ENCODE measurements around the gene CEACAM8.
"Not testable (repeated sequence)": the region's sequence is repeated elsewhere in the genome, so short reads cannot be mapped to it uniquely, and the experiment has no call there.

Gene CEACAM8

GRCh38 chr19:42594617-42595489, at the start of gene CEACAM8:
Gene CEACAM8 (minus strand): TSS chr19:42594924. CDS start chr19:42594828, 96 bp downstream.
- DNase-seq, result no peak

DNA sequence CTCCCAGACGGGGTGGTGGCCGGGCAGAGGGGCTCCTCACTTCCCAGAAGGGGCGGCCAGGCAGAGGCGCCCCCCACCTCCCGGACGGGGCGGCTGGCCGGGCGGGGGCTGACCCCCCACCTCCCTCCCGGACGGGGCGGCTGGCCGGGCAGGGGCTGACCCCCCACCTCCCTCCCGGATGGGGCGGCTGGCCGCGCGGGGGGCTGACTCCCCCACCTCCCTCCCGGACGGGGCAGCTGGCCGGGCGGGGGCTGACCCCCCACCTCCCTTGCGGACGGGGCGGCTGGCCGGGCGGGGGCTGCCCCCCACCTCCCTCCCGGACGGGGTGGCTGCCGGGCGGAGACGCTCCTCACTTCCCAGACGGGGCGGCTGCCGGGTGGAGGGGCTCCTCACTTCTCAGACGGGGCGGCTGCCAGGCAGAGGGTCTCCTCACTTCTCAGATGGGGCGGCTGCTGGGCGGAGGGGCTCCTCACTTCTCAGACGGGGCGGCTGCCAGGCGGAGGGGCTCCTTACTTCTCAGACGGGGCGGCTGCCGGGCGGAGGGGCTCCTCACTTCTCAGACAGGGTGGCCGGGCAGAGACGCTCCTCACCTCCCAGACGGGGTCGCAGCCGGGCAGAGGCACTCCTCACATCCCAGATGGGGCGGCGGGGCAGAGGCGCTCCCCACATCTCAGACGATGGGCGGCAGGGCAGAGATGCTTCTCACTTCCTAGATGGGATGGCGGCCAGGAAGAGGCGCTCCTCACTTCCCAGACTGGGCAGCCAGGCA, 44.8 kb upstream of the CEACAM8 start:
- not testable (repeated sequence) for DNase-seq

- DNase-seq, result no peak
Observed at GRCh38 chr19:42635233-42635539, 40.5 kb upstream of the CEACAM8 start.

GRCh38 chr19:42634409-42635232, 39.9 kb upstream of the CEACAM8 start:
- DNase-seq, result no peak

GRCh38 chr19:42629191-42629590, 34.5 kb upstream of the CEACAM8 start:
- DNase-seq, result no peak

DNA sequence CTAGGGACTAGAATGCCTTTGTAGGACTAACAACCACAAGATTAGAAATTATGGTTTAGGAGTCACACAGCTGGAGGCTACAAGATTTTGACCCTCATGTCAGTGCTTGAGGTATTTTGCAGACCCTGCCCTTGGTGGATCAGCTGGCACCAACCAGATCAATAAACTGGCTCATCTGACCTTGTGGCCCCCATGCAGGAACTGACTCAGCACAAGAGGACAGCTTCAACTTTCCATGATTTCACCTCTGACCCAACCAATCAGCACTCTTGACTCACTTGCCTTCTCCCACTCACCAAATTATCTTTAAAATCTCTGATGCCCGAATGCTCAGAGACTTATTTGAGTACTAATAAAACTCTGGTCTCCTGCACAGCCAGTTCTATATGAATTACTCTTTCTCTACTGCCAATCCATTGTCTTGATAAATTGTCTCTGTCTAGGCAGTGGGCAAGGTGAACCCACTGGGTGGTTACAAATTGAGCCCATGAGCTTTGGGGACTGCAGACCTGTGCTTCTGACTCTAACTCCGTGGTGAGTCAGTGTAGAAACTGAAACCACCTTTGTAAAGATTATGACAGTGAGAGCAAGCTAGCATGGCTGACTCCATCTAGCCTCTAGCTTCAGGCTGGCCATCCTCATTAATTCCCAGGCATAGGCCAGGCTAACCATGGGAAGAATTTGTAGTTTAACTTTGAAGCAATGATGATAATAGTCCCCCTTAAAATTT, 33.9 kb upstream of the CEACAM8 start:
- DNase-seq, result no peak

DNA sequence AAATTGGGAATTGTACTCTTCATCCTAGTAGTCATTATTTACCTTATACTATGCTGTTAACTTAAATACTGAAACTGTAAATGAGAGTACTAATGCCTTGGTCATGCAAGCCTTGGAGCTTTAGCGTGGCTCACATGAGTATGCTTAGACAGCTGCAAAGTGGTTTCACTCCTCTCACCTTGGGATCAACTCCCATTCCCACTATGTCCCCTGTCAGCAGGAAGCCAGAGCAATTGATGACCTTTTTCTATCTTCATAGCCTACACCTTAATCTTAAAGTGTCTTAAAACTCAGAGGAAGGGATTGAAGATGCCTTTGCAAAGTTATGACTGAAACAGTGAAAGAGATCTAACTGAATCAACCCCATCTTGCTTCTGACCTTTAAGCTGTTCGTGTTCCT, 33.2 kb upstream of the CEACAM8 start:
- DNase-seq, result no peak

- no peak for DNase-seq
Observed at GRCh38 chr19:42626181-42626580, 31.5 kb upstream of the CEACAM8 start.

DNA sequence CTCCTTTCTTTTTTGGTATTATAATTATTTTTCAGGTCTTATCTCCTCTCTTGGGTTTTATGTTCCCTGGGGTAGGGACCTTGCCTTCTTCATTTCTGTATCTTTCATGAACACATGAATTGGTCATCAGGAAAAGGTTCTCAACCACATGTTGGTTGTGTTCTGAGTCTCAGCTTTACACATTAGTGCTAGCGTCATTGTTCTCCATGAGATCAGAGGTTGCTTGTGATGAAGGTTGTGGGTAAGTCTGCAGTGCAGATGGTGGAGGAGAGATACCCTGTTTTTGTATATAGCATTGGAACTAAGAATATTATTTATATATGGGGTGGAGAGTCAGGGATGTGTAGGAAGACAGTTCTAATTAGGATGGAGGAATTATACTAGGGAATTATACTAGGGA, 24.5 kb upstream of the CEACAM8 start:
- DNase-seq, result no peak

GRCh38 chr19:42613666-42614065, 18.9 kb upstream of the CEACAM8 start:
- DNase-seq, result no peak

DNA sequence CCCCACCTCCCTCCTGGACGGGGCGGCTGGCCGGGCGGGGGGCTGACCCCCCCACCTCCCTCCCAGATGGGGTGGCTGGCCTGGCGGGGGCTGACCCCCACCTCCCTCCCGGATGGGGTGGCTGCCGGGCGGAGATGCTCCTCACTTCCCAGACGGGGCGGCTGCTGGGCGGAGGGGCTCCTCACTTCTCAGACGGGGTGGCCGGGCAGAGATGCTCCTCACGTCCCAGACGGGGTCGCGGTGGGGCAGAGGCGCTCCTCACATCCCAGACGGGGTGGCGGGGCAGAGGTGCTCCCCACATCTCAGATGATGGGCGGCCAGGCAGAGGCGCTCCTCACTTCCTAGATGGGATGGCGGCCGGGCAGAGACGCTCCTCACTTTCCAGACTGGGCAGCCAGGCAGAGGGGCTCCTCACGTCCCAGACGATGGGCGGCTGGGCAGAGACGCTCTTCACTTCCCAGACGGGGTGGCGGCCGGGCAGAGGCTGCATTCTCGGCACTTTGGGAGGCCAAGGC, 15.7 kb upstream of the CEACAM8 start:
- DNase-seq, result not testable (repeated sequence)

DNA sequence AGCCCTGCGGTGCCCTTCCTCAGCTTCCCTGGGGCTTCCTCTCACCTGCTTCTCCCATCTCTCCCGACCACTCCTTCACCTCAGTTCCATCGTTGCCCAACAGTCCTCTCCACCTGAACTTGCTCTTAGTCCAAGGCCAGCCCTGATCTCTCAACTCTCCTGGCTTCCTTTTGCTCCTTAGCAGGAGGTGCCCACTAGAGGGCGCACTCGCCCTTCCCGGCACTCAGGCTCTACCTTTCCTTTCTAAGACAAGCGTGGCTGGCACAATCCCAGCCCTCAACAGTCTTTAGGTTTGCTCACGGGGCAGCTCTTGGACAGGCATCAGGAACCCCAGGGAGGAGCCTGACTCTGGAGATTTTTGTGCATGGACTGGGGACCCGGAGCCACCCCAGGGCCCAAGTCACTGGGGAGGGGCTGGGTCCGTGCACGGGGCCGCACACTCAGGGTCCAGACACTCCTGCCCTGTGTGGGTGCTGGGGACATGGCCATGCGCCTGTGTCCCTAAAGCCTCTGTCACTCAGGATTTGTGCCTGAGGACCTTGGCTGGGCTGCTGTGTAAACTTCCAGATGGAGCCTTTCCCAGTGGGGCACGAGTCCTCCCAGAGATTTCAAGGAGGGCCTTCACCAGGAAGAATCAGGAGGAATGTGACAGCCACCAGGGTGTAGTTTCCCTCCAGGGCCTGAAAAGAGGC, 12.1 kb upstream of the CEACAM8 start:
- DNase-seq, result no peak

GRCh38 chr19:42601811-42602443, 7.2 kb upstream of the CEACAM8 start:
- DNase-seq, result no peak

DNA sequence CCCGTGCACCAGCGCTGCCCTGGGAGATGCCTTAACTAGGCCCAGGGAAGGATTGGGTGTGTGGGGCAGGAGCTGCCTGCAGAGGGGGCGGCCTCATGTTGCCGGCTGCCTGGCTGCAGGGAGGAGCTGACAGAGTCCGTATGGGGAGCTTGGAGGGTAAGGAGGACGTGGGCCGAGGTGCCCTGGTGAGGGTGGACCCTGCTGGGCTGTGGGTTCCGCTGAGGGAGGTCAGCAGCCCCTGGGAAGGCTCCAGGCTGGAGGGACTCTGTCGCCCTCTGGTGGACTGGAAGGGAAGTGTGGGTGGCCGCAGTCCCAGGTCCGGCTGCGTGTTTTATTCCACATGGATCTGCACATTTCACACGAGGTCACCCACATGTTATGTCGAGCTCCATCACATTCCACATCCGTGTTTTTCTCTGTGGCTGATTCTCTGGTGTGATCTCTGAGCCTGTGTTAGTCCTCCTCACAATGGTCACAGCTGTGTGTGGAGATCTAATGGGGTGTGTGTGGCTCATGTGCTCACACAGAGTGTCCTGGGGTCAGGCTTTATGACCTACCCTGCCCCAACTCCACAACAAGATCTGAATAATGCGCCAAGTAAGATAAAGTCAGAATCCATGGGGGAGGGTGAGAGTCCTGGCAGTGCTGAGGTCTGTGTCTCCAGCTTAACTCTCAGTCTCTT, 1.8 kb upstream of the CEACAM8 start:
- DNase-seq, result no peak

DNA sequence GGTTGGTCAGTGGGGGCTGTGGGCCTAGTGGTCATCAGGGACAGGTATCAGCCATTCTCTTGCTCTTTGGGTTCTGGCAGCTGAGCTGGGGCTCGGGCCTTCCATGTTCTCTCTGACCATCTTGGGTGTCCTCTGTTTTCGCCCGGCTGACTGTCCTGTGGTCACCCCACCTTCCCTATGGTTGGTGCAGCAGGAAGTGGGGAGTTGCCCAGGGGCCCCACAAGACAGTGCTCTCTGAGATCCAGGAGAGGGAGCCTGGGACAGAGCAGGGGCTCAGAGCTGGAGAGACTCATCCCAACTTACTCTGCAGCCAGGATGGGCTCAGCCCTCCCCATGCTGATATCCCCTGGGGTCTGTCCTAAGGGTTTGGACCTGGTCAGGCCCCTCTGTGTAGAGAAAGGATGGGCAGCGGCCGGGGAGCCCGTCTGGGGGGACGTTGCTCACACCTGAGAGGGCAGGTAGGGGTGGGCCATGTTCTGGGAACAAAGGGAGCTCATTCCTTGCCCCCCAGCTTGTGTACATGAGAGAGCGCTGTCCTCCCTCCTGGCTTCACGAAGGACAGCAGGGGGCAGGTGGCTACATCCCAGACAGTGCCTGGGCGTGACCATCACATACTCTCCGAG, 937 bp upstream of the CEACAM8 start:
- no peak for DNase-seq

DNA sequence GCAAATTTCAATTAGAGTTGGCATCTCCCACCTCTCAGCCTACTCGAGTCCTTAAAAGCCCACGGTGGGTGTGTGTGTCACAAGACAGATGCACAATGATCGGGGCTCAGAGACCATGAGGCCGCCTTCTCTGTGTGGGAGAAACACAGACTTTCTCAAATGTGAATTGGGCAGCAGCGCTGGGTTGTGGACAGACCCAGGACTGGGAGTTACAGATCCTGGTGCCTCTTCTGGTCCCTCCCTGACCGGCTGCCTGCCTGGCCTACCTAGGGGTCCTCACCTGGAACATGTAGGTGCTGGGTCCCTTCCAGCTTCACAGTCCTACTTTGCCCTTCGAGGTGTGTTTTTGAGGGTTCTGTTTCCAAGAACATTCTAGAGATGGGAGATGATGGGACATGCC, 4.9 kb downstream of the CEACAM8 start:
- DNase-seq, result no peak

GRCh38 chr19:42584466-42584865, 10.3 kb downstream of the CEACAM8 start:
- no peak for DNase-seq

DNA sequence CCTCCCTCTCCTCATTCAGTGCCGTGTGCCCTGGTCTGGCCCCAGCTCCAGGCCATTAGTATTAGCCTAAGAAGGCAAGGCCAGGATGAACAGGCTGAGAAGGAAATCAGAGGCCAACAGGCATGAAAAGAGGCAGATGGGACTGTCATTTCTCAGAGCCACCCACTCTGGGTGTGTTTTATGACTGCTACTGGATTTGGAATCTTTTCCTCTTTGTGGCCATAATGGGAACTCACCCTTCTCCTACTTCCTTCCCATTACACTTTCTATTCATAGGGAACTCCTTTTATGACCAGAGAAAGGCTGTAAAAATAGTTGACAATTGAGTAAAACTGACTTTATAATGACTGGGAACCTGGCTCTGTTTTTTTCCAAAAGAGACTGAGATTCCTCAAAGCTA, 17.7 kb downstream of the CEACAM8 start:
- DNase-seq, result no peak

- DNase-seq, result no peak
Observed at GRCh38 chr19:42576241-42576640, 18.5 kb downstream of the CEACAM8 start.

DNA sequence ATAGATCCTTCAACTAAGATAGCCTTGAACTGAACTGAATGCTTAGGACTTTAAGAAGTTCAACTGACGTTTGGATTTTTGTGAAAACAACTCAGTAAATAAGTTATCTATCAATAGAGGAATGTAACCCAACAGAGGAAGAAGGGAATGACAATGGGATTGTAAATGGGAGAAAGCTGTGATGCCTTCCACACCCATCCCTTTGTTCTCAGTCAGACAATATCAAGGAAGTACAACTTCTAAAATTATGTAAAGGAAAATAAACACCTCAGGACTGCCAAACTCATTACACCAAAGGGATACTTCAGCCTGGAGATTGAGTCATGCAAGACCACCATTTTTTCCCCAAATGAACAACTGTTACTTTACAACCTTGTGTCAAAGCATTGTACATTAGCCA, 21.1 kb downstream of the CEACAM8 start:
- no peak for DNase-seq

Data from NCI-H1436 treated with DMSO at 0.1 percent for 48 hours (cell line).